ELF-1 (cell line): Measurements from ENCODE around the gene RAB40B.

Source experiments
- DNase-seq: peaks from one replicate; pipeline ENCODE4 v3.0.0-alpha.2; 2016; ENCODE audit warnings: low read depth, low spot score

RAB40B gene

GRCh38 chr17:82692268-82692667 lies 6.2 kb downstream of the RAB40B start:
- DNase-seq: no peak

- no peak for DNase-seq
These were observed 6.8 kb downstream of the RAB40B start for GRCh38 chr17:82691714-82692113.

DNA sequence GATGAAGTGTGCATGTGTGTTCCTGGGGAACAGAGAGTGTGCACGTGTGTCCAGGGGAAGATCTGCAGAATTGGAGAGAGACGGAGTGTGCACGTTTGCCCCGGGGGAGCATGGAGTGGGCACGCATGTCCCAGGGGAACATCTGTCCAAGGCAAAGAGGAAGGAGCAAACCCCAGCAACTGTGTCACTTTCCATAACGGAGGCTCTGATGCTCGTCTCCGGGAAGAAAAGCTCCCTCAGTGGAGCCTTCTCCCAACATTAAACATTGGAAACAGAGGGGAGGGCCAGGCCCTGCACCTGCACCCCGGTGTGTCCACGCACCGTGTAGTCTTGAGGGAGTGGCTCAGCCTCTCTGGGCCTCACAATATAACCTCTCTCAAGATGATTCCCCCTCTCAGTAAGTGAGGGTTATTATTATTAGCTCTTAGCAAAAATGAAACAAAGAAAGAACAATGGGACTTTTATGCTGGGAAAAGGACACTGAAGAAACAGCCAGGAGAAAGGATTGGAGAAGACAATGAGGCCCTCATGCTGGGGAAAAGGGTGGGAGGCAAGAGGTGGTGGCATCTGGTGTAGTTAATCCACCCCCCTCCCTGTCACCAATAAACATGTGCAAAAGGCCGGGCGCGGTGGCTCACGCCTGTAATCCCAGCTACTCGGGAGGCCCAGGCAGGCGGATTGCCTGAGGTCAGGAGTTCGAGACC lies 7.6 kb downstream of the RAB40B start:
- DNase-seq: no peak

DNA sequence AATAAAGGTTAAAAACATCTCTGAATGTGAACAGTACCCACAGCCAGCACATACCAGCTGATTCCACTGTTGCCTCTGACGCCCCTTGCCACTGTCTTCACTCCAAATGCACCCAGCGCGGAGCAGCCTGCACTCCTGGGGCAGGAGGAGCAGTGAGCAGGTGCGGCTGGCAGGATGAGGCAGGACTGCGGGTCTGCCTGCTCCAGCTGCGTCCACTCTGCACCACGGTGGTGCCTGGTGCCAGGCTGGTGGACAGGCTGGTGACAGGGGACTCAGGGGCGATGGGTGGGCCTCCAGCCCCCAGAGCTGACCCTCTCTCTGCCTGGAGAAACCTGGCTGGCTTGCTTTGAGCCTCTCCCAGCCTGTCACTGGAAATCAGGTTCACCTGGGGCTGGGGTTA lies 9.4 kb downstream of the RAB40B start:
- no peak for DNase-seq

DNA sequence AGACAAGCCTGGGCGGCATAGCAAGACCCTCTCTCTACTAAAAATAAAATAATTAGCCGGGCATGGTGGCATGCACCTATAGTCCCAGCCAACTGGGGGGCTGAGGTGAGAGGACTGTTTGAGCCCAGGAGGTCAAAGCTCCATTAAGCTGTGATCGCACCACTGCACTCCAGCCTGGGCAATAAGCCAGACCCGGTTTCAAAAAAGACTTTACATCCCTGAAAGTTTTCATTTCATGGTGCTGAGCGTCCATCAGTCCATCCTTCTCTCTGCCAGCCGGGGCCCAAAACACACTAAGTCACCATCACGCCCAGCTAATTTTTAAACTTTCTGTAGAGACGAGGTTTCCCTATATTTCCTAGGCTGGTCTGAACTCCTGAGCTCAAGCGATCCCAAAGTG lies 10.6 kb downstream of the RAB40B start:
- no peak for DNase-seq

GRCh38 chr17:82687375-82687861 lies 11.1 kb downstream of the RAB40B start:
- DNase-seq: no peak

DNA sequence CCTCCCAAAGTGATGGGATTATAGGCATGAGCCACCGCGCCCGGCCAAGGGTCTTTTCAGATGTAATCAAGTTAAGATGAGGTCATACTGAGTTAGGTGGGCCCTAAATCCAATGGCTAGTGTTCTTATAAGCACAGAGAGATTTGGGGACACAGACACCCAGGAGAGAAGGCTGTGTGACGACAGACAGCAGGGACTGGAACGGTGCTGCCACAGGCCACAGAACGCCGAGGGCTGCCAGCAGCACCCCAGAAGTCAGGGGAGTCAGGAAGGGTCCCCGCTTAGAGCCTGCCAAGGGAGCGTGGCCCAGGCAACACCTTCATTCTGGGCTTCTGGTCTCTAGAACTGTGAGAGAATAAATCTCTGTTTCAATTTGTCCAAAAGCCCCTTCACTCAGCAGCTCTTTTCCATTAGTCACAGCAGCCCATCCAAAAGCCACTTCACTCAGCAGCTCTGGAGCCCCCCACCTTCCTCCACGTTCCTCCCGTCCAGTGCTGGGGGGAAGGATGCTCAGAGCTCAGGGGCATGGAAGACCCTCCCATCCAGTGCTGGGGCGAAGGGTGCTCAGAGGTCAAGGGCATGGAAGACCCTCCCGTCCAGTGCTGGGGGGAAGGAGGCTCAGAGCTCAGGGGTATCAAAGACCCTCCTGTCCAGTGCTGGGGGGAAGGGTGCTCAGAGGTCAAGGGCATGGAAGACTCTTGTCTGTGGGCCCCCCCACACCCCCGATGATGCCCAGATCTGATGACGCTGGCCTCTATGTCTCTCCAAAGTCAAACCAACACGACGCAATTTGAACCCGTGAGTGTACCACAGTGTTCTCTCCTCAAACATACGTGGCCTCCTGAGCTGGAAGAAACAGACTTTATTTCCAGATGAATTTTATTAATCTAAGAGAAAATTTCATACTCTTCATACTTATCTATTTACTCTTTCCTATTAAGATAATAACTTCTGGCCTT lies 11.9 kb downstream of the RAB40B start:
- no peak for DNase-seq

- DNase-seq: no peak
These were observed 13.2 kb downstream of the RAB40B start for GRCh38 chr17:82685291-82685690.

DNA sequence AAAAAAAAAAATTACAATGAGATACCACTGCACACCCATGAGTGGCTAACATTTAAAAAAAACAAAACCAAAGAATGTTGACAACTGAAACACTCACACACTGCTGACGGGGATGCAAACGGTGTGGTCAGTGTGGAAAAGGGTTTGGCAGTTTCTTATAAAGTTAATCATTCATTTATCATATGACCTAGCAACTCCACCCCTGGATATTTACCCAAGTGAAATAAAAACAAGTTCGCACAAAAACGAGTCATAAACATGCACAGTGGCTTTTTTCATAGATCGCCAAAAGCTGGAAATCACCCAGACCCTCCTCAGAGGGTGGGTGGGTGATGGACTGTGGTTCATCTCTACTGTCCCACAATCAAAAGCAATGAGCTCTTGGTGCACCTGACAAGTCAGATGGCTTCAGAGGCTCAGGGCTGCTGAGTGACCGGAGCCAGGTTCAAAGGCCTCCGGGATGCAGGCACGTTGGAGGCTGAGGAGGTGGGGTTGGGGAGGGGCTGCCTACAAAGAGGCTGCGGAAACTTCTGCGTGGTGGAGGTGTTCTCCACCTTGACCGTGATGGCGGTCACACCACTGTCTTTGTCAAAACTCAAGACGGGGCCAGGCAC lies 14.2 kb downstream of the RAB40B start:
- DNase-seq: no peak

DNA sequence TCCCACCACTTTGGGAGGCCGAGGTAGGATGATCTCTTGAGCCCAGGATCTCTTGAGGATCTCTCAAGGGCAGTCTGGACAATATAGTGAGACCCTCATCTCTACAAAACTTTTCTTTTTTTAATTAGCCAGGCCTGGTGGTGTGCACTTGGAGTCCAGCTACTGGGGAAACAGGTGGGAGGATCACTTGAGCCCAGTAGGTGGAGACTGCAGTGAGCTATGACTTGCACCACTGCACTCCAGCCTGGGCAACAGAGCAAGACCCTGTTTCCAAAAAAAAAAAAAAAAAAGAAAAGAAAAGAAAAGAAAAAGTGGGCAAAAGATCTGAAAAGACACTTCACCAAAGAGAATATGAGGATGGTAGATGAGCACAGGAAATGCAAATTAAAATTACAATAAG lies 15.0 kb downstream of the RAB40B start:
- no peak for DNase-seq

DNA sequence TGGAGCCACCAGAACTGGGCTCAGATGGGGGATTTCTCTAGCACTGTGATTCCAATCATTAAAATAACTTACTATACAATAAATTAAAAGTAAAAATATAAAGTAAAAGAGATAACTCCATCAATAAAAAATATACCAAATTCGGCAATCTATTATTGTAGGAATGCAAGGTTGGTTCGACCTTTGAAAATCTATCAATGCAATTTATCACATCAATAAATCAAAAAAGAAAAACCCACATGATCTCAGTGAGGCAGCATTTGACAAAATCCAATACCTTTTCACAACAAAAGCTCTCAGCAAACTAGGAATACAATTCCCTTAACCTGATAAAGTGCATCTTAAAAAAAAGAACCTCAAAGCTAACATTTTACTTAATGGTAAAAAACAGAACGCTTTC lies 17.0 kb downstream of the RAB40B start:
- DNase-seq: no peak

DNA sequence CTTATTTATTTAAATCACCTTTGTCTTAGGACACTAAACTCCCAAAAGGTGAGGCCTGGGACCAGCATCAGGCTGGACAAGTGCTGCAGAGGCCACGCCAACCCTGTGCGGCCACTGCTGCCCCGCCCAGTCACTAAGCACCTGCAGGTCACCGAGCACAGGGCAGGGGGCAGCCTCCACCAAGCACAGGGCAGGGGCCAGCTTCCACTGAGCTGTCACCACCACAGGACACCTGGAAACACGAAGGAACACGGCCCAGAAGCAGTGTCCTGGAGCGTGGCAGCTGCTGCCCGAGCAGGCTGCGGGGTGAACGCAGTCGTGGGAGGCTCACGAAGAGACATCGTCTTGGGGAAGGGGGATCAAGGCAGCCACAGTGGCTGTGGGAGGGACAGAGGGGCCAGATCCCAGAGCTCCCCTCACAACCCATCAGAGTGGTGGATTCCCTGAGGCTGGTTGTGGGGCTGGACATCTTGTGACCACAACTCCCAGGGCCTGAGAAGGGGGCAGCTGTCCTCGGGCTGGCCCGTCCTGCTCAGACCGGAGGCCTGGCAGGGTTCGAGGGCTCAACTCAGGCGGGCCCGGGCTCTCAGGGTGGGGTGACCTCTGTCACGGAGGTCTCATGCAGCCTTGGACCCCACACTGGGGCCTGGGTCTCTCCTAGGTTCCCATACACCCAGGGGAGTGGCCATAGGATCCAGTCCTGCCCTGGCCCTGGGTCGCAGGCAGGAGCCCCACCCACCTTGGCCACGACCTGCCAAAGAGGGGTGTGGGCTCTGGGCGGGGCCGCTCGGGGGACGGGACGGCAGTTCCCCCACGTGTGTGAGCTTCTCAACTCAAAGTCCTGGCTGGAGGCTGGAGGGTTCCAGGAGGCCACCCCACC lies 18.7 kb downstream of the RAB40B start:
- DNase-seq: peak; percentile 45

DNA sequence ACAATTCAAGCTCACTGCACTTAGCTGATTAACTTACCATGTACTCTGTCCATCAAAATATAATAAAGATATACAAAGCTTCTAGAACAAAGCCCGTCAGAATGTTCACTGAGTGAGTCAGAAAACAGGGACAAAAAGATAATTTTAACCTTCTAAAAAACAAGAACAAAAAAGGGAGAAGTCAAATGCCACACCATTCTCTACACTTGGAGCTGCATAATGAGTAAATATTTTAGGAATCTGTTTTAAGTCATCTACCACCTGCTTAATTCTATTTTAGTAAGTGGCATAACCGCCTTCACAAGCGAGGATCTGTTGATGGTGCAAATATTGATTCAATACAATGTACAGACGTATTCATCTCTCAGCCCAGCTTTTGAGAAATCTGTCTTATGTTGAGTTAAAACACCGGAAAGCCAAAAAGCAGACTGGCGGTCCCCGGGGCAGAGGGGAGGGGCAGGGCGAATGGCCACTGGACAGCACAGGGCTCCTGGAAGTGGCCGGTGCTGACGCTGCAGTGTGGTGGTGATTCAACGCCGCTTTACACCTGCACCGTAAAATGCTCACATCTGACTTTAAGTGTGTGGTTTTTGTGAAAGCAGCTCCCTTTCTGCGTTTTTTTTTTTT lies 20.1 kb downstream of the RAB40B start:
- no peak for DNase-seq

DNA sequence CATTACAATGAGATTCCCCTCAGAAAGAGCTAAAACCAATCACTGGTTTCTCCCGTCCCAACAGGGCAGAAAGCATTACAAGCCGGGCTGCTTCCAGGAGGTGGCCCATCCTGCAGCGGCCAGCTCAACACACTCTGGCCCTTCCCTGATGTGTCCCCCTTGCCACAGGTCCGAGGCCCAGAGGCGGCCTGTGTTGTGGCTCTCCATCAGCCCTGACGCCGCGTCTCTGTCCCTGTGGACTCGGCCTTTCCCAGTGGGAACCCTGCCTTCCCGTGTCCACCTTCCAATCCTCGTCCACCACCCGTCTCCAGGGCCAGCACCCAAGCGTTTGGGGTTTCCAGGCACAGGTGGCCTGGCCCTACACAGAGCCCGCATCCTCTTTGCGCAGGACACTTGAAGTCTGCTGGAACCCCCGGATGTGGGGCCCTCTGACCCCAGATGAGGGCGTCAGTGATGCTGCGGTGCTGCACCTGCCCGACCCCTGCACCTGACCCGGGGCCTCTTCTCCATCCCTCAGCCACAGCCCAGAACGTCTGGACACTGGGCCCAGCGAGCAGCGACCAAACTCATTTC lies 21.1 kb downstream of the RAB40B start:
- no peak for DNase-seq

DNA sequence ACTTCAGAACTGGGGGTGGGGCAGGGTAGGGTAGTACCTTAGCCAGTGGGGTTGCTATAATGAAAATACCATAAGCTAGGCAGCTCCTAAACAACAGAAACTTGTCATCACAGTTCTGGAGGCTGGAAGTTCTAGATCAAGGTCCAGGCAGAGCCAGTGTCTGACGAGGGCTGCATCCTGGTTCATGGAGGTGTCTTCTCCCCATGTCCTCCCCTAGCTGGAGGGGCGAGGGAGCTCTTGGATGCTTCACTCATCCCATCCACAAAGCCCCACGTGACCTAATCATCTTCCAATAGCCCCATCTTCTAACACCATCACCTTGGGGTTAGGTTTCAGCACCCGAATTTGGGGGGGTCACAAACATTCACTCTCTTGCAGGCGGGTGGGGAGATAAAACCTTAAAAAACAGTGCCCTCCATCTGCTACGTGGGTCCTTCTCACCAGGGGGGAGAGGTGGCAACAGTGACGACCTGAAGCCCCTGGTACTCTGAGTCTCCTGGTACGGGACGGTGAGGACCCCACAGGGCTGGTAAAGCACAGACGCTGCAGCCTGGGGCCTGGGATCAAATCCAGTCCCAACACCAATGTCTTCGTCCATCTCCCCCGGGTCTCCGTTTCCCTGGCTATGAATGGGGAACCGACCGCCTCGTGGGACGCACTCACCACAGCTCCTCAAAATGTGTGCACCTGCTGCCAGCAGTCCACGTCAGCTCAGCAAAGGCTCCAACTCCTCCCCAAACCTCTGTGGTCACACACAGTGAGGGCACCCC lies 22.8 kb downstream of the RAB40B start:
- no peak for DNase-seq

- no peak for DNase-seq
These were observed 23.6 kb downstream of the RAB40B start for GRCh38 chr17:82674656-82675475.

- no peak for DNase-seq
These were observed 27.6 kb downstream of the RAB40B start for GRCh38 chr17:82670661-82671450.

DNA sequence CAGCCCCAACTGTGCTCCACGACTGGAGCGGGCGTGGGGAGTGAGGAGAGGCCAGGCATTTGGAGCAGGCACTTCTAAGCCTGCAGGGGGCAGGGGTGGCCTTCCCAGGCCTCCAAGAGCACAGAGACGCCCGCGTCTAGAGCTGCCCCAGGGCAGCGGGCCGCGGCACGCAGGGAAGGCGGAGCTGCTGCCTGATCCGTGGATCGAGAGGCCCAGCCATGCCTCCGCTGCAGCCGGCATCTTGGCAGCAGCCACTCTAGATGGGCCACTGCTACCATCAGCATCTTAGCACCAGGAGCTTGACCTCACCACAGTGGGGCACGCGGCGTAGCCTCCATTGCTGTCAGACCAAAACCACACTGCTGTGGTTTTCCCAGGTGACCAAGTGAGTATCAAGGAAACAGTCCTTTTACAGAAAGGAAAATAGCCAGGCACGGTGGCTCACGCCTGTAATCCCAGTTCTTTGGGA lies 29.8 kb downstream of the RAB40B start:
- DNase-seq: peak; percentile 88
